Lower lobe of right lung (tissue), 2 donors: ENCODE data around the gene TRAPPC12. TPM values are rescaled to one million over a fixed set of nuclear protein-coding genes. Genes with fewer than 3 reads are reported as not detected.

Experiments used
- ATAC-seq, 2 donors: fragments of 200-7000 bp; cut with Tn5 transposase; one replicate each; pipeline ENCODE4 v1.9.1; 2020 to 2022; ENCODE audit warnings: mild to moderate bottlenecking in 2 of 2, moderate library complexity in 2 of 2
- DNase-seq: peaks from one replicate; pipeline ENCODE4 v3.0.0-alpha.2; 2020
- H3K27ac ChIP-seq: fragments of 200-600 bp; one replicate; pipeline ENCODE4 v1.8.0; 2022
- H3K27me3 ChIP-seq: fragments of 200-600 bp; one replicate; pipeline ENCODE4 v1.8.0; 2022; ENCODE audit warnings: low read depth
- H3K36me3 ChIP-seq: fragments of 200-600 bp; one replicate; pipeline ENCODE4 v1.8.0; 2022; ENCODE audit warnings: mild to moderate bottlenecking
- H3K4me1 ChIP-seq: fragments of 200-600 bp; one replicate; pipeline ENCODE4 v1.8.0; 2022
- H3K4me3 ChIP-seq: fragments of 200-600 bp; one replicate; pipeline ENCODE4 v1.8.0; 2022; ENCODE audit warnings: mild to moderate bottlenecking
- H3K9me3 ChIP-seq: fragments of 200-600 bp; one replicate; pipeline ENCODE4 v1.8.0; 2022
- CTCF ChIP-seq: fragments of 200-600 bp; IDR thresholded peaks from one replicate; pipeline ENCODE4 v1.8.0; 2022; ENCODE audit warnings: antibody characterized with exemption, mild to moderate bottlenecking
- intact Hi-C: fragments of 100-400 bp; cut with DNase I; formaldehyde crosslinking; loops from one replicate; pipeline ENCODE4 v1.11.0; 2022
- total RNA-seq: library from RNA; stranded (reverse); fragmentation: NEBNext Ultra II Directional; extraction: Animal tissue kit (Norgen Biotek cat#: 25700); gene quantifications from one replicate; pipeline ENCODE4 v1.2.1, GENCODE V29; 2021
- donor health status: DM: no; HTN: yes; CAD: no; lungs with severe emphysema.

TRAPPC12 gene
- total RNA-seq, 1 donor from 2014 or later = 93.8 TPM

- H3K4me3 ChIP-seq = no peak overlapping the region
- no peak for DNase-seq
- ATAC-seq = no peak
- H3K4me1 ChIP-seq = no peaks in the 10 kb centered on the region
- H3K36me3 ChIP-seq = peaks cover 66% of the 10 kb centered on the region
- H3K9me3 ChIP-seq = no peaks in the 10 kb centered on the region
- H3K27ac ChIP-seq = peak overlapping the region; percentile 70
- intact Hi-C loops = no loop called here
- TF ChIP-seq CTCF = no peak
- no peaks in the 10 kb centered on the region for H3K27me3 ChIP-seq
These were observed 53.8 kb downstream of the TRAPPC12 start for GRCh38 chr2:3433339-3433699.

- intact Hi-C loops = no loop called here
- no peak for DNase-seq
- no peaks in the 10 kb centered on the region for H3K4me1 ChIP-seq
- H3K36me3 ChIP-seq = peaks cover 61% of the 10 kb centered on the region
- H3K27ac ChIP-seq = peak overlapping the region; percentile 70
- no peak for ATAC-seq
- H3K4me3 ChIP-seq = no peak overlapping the region
- no peaks in the 10 kb centered on the region for H3K27me3 ChIP-seq
- H3K9me3 ChIP-seq = no peaks in the 10 kb centered on the region
- TF ChIP-seq CTCF = no peak
These were observed 54.4 kb downstream of the TRAPPC12 start for GRCh38 chr2:3433776-3434400.

GRCh38 chr2:3434654-3435053 lies 55.2 kb downstream of the TRAPPC12 start:
- no peak for TF ChIP-seq CTCF
- Histone ChIP-seq H3K36me3 (peaks cover 53% of the 10 kb centered on the region), H3K9me3 (no peaks in the 10 kb centered on the region), H3K27ac (no peak overlapping the region), H3K4me3 (no peak overlapping the region), H3K4me1 (no peaks in the 10 kb centered on the region), H3K27me3 (no peaks in the 10 kb centered on the region)
- DNase-seq (no peak), ATAC-seq (no peak)
- intact Hi-C loops = no loop called here

GRCh38 chr2:3435445-3435844 lies 56.0 kb downstream of the TRAPPC12 start:
- no peak overlapping the region for H3K27ac ChIP-seq
- peaks cover 46% of the 10 kb centered on the region for H3K36me3 ChIP-seq
- ATAC-seq (no peak), DNase-seq (no peak)
- intact Hi-C loops = no loop called here
- H3K4me1 ChIP-seq = no peaks in the 10 kb centered on the region
- H3K27me3 ChIP-seq = no peaks in the 10 kb centered on the region
- H3K4me3 ChIP-seq = no peak overlapping the region
- no peak for TF ChIP-seq CTCF
- H3K9me3 ChIP-seq = no peaks in the 10 kb centered on the region

GRCh38 chr2:3440477-3440876 lies 61.0 kb downstream of the TRAPPC12 start:
- intact Hi-C loops = no loop called here
- no peak for DNase-seq
- peaks cover 6% of the 10 kb centered on the region for H3K4me1 ChIP-seq
- TF ChIP-seq CTCF = no peak
- H3K27me3 ChIP-seq = no peaks in the 10 kb centered on the region
- no peaks in the 10 kb centered on the region for H3K9me3 ChIP-seq
- no peak overlapping the region for H3K4me3 ChIP-seq
- ATAC-seq = peak in 1 of 2 donors; percentile 47
- peaks cover 20% of the 10 kb centered on the region for H3K36me3 ChIP-seq
- no peak overlapping the region for H3K27ac ChIP-seq

- Histone ChIP-seq H3K4me1 (peaks cover 6% of the 10 kb centered on the region), H3K4me3 (no peak overlapping the region), H3K27me3 (no peaks in the 10 kb centered on the region), H3K9me3 (no peaks in the 10 kb centered on the region), H3K36me3 (peaks cover 30% of the 10 kb centered on the region), H3K27ac (no peak overlapping the region)
- no peak for TF ChIP-seq CTCF
- ATAC-seq = no peak
- intact Hi-C loops = no loop called here
- no peak for DNase-seq
These were observed 62.0 kb downstream of the TRAPPC12 start for GRCh38 chr2:3441465-3441864.
